ENCODE data around the gene CTNNA3. TPM values are rescaled to one million over a fixed set of nuclear protein-coding genes. Genes with fewer than 3 reads are reported as not detected.

CTNNA3 gene
- total RNA-seq, 4 donors from 2014 or later = 0.47 to 3.3 (median 0.80) TPM; not detected in 1

- no peaks in the 10 kb centered on the region for H3K9me3 ChIP-seq
- no peak for DNase-seq
- no peaks in the 10 kb centered on the region for H3K4me1 ChIP-seq
- H3K4me3 ChIP-seq = no peak overlapping the region
- no peaks in the 10 kb centered on the region for H3K27me3 ChIP-seq
- TF ChIP-seq CTCF (IDR thresholded peaks at IDR 0.05) (no peak), POLR2A (IDR thresholded peaks at IDR 0.05) (no peak)
- no peak overlapping the region for H3K27ac ChIP-seq
- H3K36me3 ChIP-seq = no peaks in the 10 kb centered on the region
These were observed 776.7 kb downstream of the CTNNA3 start for GRCh38 chr10:66919248-66919647.

DNA sequence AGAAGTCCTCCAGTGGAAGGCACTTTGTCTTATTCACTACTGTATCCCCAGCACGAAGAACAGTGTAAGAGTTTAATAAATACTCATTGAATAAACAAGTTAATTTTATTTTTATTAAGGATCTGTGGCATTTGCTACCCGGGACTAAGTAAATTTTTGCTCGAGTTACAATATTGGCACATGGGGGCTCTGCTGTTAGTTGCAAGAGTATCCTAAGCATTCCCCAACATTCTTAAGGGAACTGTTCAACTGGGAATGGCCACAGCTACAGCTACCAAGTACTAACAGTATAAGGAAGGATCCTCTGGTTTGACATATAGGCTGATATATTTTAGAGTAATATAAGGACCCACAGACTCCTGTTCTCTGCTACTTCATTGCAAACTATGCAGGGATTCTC is 778.9 kb downstream of the CTNNA3 start:
- Histone ChIP-seq H3K27ac (no peak overlapping the region), H3K9me3 (no peaks in the 10 kb centered on the region), H3K36me3 (no peaks in the 10 kb centered on the region), H3K4me3 (no peak overlapping the region), H3K4me1 (no peaks in the 10 kb centered on the region), H3K27me3 (no peaks in the 10 kb centered on the region)
- TF ChIP-seq POLR2A (IDR thresholded peaks at IDR 0.05) (no peak), CTCF (IDR thresholded peaks at IDR 0.05) (no peak)
- no peak for DNase-seq

DNA sequence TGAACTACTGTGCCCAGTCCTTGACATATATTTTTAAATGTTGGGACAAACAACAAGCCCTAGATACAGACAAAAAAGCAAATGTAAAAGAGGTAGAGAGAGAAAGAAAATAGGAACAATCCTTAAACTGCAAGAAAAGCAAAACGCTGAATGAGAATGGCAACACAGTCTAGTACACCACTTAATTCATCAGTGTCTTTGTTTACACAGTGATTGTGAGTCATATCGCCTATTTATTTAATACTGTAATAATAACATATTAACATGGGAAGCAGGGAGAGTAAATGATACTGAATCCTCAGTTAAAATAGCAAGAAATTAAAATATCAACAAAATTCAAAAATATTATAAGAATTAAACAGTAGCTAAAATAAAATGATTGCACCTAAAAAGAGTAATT is 780.0 kb downstream of the CTNNA3 start:
- TF ChIP-seq CTCF (IDR thresholded peaks at IDR 0.05) = no peak
- no peak for TF ChIP-seq POLR2A (IDR thresholded peaks at IDR 0.05)
- Histone ChIP-seq H3K36me3 (no peaks in the 10 kb centered on the region), H3K9me3 (no peaks in the 10 kb centered on the region), H3K4me3 (no peak overlapping the region), H3K27me3 (no peaks in the 10 kb centered on the region), H3K27ac (no peak overlapping the region), H3K4me1 (no peaks in the 10 kb centered on the region)
- DNase-seq = no peak

- DNase-seq = no peak
- Histone ChIP-seq H3K27me3 (no peaks in the 10 kb centered on the region), H3K9me3 (no peaks in the 10 kb centered on the region), H3K4me3 (no peak overlapping the region), H3K4me1 (no peaks in the 10 kb centered on the region), H3K27ac (no peak overlapping the region), H3K36me3 (no peaks in the 10 kb centered on the region)
- TF ChIP-seq CTCF (IDR thresholded peaks at IDR 0.05) (no peak), POLR2A (IDR thresholded peaks at IDR 0.05) (no peak)
These were observed 785.3 kb downstream of the CTNNA3 start for GRCh38 chr10:66910671-66911070.

DNA sequence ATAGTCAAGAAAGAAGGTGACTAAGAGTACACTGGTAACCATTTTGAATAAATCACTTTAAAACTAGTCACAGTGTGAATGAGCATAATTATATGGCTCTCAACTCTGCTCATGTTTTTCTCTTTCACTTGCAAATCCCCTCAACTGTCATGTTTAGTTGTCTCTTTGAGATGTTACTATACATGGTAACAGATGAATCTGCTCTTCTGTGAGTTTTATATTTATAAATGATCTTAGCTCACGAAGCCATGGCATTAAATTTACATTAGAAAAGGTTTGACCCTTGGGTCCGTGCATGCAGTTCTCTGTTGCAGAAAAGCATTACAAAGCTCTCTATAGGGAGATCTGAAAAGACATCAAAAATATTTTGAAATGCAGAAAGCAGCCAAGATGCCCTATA is 803.1 kb downstream of the CTNNA3 start:
- H3K9me3 ChIP-seq = no peaks in the 10 kb centered on the region
- H3K4me3 ChIP-seq = no peak overlapping the region
- no peak for TF ChIP-seq CTCF (IDR thresholded peaks at IDR 0.05)
- TF ChIP-seq POLR2A (IDR thresholded peaks at IDR 0.05) = no peak
- DNase-seq = no peak
- no peaks in the 10 kb centered on the region for H3K4me1 ChIP-seq
- H3K27me3 ChIP-seq = no peaks in the 10 kb centered on the region
- no peak overlapping the region for H3K27ac ChIP-seq
- H3K36me3 ChIP-seq = no peaks in the 10 kb centered on the region

DNA sequence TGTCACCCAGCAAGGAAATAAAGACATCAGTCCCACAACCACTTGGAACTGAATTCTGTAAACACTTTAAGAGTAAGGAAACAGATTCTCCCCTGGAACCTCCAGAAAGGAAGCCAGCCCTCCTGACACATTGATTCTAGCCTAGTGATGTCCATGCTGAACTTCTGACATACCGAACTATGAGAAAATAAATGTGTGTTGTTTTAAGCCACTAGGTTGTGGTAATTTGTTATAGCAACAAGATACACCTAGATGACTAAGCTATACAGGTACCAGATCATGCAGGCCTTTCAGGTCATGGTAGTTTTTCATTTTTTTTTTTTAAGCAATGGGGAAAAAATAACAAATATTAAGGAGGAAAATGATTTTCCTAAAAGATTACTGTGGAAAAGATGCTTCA is 807.8 kb downstream of the CTNNA3 start:
- TF ChIP-seq POLR2A (IDR thresholded peaks at IDR 0.05) (no peak), CTCF (IDR thresholded peaks at IDR 0.05) (no peak)
- no peak overlapping the region for H3K27ac ChIP-seq
- no peaks in the 10 kb centered on the region for H3K4me1 ChIP-seq
- no peaks in the 10 kb centered on the region for H3K36me3 ChIP-seq
- no peaks in the 10 kb centered on the region for H3K9me3 ChIP-seq
- DNase-seq = no peak
- no peak overlapping the region for H3K4me3 ChIP-seq
- no peaks in the 10 kb centered on the region for H3K27me3 ChIP-seq
